Activated CD4-positive, alpha-beta T cell treated with anti-CD3 and anti-CD28 coated beads, Interleukin-2, amount 10 ng/mL, durations not matched to agents 7 days and 5 days (primary cell): ENCODE measurements around the gene SLC6A6. TPM values are rescaled to one million over a fixed set of nuclear protein-coding genes. Genes with fewer than 3 reads are reported as not detected.
A peak's percentile ranks its signal among the peaks of the same experiment; 100 is the strongest.

Source experiments
- CTCF ChIA-PET: fragments of 350-600 bp; sonication (Branson Sonifier 250); formaldehyde crosslinking; loops from one replicate; lab custom pipeline; 2021; ENCODE audit warnings: antibody characterized with exemption; lab: Charles Lee
- POLR2A ChIA-PET: fragments of 350-600 bp; sonication (Branson Sonifier 250); formaldehyde crosslinking; loops from one replicate; lab custom pipeline; 2021; ENCODE audit warnings: antibody characterized with exemption; lab: Charles Lee
- DNase-seq: peaks from one replicate; pipeline ENCODE4 v3.0.0-alpha.2; 2020
- H3K27ac Mint-ChIP-seq: one replicate; pipeline ENCODE4 v1.8.0; 2021; ENCODE audit warnings: mild to moderate bottlenecking, moderate library complexity, mixed read lengths
- H3K27me3 Mint-ChIP-seq: one replicate; pipeline ENCODE4 v1.8.0; 2021; ENCODE audit warnings: mixed read lengths
- H3K36me3 Mint-ChIP-seq: one replicate; pipeline ENCODE4 v1.8.0; 2021; ENCODE audit warnings: low read depth, mixed read lengths
- H3K4me1 Mint-ChIP-seq: one replicate; pipeline ENCODE4 v1.8.0; 2021; ENCODE audit warnings: mixed read lengths
- H3K4me3 Mint-ChIP-seq: one replicate; pipeline ENCODE4 v1.8.0; 2021; ENCODE audit warnings: mild to moderate bottlenecking, moderate library complexity, mixed read lengths
- H3K9me3 Mint-ChIP-seq: one replicate; pipeline ENCODE4 v1.8.0; 2021; ENCODE audit warnings: mixed read lengths
- total RNA-seq, 2 experiments: library from RNA; stranded (reverse); gene quantifications; one replicate each; pipeline ENCODE4 v1.2.3, GENCODE V29; 2021

The SLC6A6 gene
- total RNA-seq, 2 experiments from 2014 or later: 42.0 to 43.1 TPM

DNA sequence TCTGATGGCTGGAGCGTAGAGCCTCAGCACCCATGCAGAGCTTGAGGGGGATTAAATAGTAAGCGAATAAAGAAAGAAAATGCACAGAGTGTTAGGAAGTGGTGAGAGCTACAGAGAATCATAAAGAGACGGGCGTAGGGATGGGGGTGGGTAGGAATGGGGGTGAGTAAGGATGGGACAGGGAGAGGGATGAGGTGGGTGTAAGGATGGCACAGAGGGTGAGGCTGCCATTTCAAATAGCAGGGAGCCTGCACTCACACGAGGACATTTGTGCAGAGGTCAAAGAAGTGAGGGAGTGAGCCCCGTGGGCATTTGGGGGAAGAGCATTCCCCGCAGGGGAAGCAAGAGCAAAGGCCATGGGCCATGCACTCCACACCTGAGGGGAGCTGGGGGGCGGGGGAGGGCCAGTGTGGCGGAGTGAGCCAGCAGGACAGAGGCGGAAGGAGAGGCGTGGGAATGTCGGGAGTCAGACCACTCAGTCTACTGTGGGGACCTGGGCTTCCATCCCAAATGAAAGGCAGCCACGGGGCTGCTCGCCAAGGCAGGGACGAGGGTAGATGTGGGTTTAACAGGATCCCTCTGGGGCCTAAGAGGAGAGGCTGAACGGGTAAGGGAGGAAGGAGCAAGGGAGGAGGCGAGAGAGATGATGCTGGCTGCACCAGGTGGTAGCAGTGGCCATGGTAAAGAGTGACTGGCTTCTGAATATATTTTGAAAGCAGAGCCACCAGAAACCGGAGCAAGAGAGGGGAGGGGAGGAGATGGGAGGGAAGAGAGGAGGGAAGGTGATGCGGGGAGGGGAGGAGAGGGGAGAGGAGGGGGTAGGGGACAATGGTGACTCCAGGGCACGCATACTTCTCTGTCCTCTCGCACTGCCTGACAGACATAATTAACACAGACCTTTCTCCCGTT is 35.2 kb upstream of the SLC6A6 start:
- H3K27me3 Mint-ChIP-seq: no peaks in the 10 kb centered on the region
- CTCF ChIA-PET: interaction anchor here (1.4 kb wide), 1 partner anchor 20 kb away, joined by 3 read pairs; no protein-coding TSS in a partner anchor
- no peak overlapping the region for H3K27ac Mint-ChIP-seq
- H3K4me3 Mint-ChIP-seq: no peak overlapping the region
- H3K9me3 Mint-ChIP-seq: no peaks in the 10 kb centered on the region
- no peaks in the 10 kb centered on the region for H3K36me3 Mint-ChIP-seq
- peaks cover 2% of the 10 kb centered on the region for H3K4me1 Mint-ChIP-seq
- POLR2A ChIA-PET: no interaction called here
- DNase-seq: no peak

DNA sequence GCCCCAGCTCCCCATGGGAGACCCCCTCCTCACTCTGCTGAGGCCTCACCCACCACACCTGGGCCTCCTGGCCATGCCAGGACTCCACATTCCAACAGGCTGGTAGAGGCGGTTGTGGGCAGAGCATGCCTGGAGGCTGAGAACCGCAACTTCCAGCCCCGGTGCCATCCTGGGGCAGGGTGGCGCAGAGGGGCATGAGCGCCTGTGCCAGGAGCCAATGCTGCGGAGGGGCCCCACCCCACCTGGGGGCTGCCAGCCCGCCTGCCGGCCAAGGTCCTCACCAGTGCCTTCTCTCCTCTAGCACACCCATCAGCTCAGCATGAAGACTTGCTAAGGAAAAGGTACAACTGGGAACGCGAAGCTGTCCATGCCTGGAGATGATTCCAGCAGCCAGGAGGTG is 34.3 kb upstream of the SLC6A6 start:
- Mint-ChIP-seq H3K27me3 (peaks cover 2% of the 10 kb centered on the region), H3K36me3 (no peaks in the 10 kb centered on the region), H3K9me3 (no peaks in the 10 kb centered on the region), H3K27ac (no peak overlapping the region), H3K4me1 (peaks cover 2% of the 10 kb centered on the region), H3K4me3 (no peak overlapping the region)
- POLR2A ChIA-PET: no interaction called here
- CTCF ChIA-PET: interaction anchor here (0.6 to 1.5 kb wide), 2 partner anchors 11 to 190 kb away, joined by 3 read pairs; partner anchors contain the start of genes LSM3 and XPC
- no peak for DNase-seq

DNA sequence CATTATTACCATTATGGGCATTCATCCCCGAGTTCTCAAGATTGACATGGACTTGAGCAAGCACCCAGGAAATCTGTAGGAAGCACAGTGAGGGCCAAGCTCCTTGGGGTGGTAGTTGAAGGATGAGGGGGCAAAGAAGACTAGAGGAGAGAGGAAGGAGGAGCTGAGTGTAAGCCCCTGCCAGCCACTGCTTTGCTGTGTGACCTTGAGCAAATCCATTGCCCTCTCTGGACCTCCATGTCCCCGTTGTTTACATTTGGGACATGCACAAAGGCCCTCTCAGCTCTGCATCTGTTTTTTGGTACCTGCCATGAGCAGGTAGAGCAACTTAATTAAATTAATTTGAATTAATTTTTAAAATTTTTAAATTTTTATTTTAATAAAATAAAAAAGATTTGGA is 33.5 kb upstream of the SLC6A6 start:
- DNase-seq: no peak
- H3K4me3 Mint-ChIP-seq: no peak overlapping the region
- H3K27me3 Mint-ChIP-seq: peaks cover 2% of the 10 kb centered on the region
- ChIA-PET POLR2A (no interaction called here), CTCF (interaction anchor here (1.5 to 2.1 kb wide), 2 partner anchors 9 to 12 kb away, joined by 3 to 7 read pairs; no protein-coding TSS in a partner anchor)
- H3K9me3 Mint-ChIP-seq: no peaks in the 10 kb centered on the region
- H3K36me3 Mint-ChIP-seq: no peaks in the 10 kb centered on the region
- no peak overlapping the region for H3K27ac Mint-ChIP-seq
- H3K4me1 Mint-ChIP-seq: peaks cover 2% of the 10 kb centered on the region

DNA sequence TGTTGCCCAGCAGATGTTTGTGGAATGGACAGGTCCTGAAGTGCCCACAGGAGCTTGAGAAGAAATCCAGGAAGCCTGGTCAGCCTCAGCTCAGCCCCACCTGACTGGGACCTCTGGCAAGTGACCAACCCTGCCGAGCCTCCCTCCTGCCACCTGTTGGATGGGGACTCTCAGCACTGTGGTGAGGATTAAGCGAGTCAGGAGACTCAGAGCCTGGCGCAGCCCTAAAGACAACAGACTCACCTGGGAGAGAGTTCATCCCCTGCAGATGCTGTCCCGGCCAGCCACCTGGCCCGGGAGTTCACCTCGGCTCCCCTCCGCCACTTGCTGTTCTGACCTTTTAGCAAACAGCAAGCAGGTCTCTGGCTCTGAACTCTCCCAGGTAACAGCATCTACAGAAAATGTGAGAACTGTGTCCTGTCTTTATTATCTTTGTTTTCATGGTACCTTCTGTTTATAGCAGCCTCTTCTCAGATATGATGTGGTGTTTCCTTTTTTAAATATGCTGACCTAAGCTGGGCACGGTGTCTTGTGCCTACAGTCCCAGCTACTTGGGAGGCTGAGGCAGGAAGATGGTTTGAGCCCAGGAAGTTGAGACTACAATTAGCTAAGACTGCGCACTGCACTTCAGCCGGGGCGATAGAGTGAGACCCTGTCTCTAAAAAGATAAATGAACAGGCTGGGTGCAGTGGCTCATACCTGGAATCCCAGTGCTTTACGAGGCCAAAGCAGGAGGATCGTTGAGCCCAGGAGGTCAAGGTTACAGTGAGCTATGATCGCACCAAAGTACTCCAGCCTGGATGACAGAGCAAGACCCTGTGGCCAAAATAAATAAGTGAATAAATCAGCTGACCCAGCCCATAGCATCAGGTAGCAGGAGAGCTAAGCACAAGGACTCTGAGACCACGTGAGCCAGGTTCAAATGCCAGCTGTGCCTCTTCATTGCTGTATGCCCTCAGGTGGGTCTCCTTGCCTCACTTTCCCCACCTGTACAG is 32.4 kb upstream of the SLC6A6 start:
- POLR2A ChIA-PET: no interaction called here

DNA sequence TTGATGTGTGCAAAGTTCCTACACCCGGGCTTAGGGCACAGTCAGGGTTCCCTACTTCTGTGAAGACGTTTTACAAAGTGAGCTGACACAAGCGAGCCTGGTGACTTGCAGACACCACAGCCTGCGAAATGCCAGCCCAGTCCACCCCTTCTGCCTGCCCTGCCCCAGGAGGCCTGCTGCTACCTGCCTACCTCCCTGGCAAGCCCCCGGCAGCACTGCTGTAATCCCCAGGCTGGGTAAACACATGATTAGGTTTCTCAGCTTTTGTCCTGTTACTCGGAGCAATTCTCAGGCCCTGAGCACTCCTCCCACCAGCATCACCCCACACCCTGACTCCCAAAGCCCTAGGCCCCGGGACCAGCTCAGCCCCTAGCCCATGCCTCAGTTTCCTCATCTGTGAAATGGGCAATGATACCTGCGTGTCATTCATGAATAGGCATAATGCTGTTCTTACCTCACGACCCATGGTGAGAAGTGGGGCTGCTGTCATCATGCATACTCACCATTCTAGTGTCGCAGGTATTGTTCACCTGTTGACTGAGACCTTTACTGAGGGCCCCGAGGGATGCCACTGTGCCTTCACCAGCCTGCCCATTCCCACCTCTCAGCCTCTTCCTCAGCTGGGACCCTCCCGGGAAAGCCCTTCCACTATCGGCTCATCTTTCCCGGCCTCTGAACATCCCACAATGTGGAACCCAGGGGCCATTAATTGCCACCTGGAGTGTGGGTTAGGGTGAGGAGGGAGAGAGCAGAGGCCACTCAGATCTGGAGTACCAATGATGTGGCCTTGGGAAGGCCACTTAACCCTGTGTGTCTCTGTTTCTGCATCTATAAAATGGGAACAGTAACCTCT is 31.5 kb upstream of the SLC6A6 start:
- Mint-ChIP-seq H3K27ac (no peak overlapping the region), H3K9me3 (no peaks in the 10 kb centered on the region), H3K36me3 (no peaks in the 10 kb centered on the region), H3K27me3 (peaks cover 2% of the 10 kb centered on the region), H3K4me3 (no peak overlapping the region), H3K4me1 (peaks cover 5% of the 10 kb centered on the region)
- ChIA-PET POLR2A (interaction anchor here (0.5 kb wide), 1 partner anchor 38 kb away, joined by 4 read pairs; no protein-coding TSS in a partner anchor), CTCF (interaction anchor here (1.0 to 2.1 kb wide), 4 partner anchors 7 to 474 kb away, joined by 3 to 7 read pairs (median 3); no protein-coding TSS in a partner anchor)
- DNase-seq: no peak

More for the DNA sequence above, 32.4 kb upstream of the SLC6A6 start:
- peaks cover 2% of the 10 kb centered on the region for H3K4me1 Mint-ChIP-seq
- no peak overlapping the region for H3K27ac Mint-ChIP-seq
- peaks cover 2% of the 10 kb centered on the region for H3K27me3 Mint-ChIP-seq
- no peak for DNase-seq
- no peak overlapping the region for H3K4me3 Mint-ChIP-seq
- H3K9me3 Mint-ChIP-seq: no peaks in the 10 kb centered on the region
- H3K36me3 Mint-ChIP-seq: no peaks in the 10 kb centered on the region
- CTCF ChIA-PET: interaction anchor here (1.0 to 2.1 kb wide), 3 partner anchors 8 to 473 kb away, joined by 3 to 7 read pairs (median 3); no protein-coding TSS in a partner anchor

DNA sequence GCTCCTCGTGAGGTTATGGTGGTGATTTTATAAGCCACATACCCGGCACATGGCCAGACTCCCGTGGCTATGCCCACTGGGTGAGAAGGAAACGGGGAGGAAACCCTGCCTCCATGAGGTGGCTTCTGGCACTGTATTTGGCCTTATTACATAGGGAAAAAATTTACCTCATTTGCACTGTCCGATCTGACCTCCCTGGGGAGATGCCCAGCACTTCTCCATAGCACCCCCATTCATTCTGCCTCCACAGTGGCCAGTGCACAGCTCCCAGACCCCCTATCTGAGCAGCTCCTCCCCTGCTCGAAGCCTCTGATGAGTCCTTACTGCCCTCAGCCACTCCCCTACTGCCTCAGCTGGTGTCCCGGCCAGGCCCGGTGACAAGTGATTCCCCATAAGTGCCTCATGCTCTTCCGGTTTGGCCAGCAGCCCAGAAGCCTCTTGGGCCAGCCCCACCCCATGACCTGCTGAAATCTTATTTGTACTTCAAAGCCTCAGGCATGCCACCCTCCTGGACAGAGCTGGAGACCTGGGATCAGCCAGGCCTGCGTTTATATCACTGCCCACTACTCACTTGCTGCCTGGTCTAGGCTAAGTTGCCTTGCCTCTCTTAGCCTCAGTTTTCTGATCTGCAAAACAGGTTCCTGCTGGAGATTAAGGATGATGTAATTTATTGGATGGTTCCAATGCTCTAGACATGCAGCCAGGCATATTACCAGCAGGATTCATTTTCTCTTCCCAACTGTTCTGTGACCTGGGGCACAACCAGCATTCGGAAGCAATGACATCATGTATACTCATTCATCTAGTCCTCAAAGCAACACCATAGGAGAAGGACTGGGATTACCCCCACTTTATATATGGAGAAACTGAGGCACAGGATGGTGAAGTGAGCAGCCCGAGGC is 30.6 kb upstream of the SLC6A6 start:
- H3K9me3 Mint-ChIP-seq: no peaks in the 10 kb centered on the region
- CTCF ChIA-PET: interaction anchor here (1.0 to 1.2 kb wide), 2 partner anchors 8 to 10 kb away, joined by 3 read pairs; no protein-coding TSS in a partner anchor
- H3K27me3 Mint-ChIP-seq: peaks cover 2% of the 10 kb centered on the region
- no peak overlapping the region for H3K4me3 Mint-ChIP-seq
- DNase-seq: no peak
- H3K4me1 Mint-ChIP-seq: peaks cover 9% of the 10 kb centered on the region
- H3K27ac Mint-ChIP-seq: no peak overlapping the region
- no peaks in the 10 kb centered on the region for H3K36me3 Mint-ChIP-seq
- POLR2A ChIA-PET: no interaction called here

DNA sequence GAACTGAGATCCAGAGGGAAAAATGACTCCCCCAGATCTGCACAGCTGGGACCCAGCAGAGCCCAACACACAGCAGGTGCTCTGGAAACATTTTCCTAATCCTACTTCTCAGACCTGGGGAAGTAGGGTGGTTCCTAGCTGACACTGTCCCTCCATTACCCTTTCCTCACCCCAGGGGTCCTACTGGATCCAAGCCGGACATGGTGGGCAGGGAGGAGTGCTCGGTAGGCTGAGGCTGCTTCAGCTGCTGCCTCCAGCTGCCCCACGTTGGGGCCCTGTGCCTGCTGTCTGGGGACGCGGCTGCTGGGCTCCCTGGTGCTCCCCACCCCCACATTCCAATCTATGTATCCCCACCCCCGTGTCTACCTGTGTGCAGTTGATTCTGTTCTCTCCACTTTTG is 29.8 kb upstream of the SLC6A6 start:
- no peaks in the 10 kb centered on the region for H3K36me3 Mint-ChIP-seq
- no peak overlapping the region for H3K4me3 Mint-ChIP-seq
- ChIA-PET CTCF (no interaction called here), POLR2A (no interaction called here)
- DNase-seq: no peak
- H3K27ac Mint-ChIP-seq: no peak overlapping the region
- peaks cover 2% of the 10 kb centered on the region for H3K27me3 Mint-ChIP-seq
- peaks cover 5% of the 10 kb centered on the region for H3K9me3 Mint-ChIP-seq
- H3K4me1 Mint-ChIP-seq: peaks cover 17% of the 10 kb centered on the region

DNA sequence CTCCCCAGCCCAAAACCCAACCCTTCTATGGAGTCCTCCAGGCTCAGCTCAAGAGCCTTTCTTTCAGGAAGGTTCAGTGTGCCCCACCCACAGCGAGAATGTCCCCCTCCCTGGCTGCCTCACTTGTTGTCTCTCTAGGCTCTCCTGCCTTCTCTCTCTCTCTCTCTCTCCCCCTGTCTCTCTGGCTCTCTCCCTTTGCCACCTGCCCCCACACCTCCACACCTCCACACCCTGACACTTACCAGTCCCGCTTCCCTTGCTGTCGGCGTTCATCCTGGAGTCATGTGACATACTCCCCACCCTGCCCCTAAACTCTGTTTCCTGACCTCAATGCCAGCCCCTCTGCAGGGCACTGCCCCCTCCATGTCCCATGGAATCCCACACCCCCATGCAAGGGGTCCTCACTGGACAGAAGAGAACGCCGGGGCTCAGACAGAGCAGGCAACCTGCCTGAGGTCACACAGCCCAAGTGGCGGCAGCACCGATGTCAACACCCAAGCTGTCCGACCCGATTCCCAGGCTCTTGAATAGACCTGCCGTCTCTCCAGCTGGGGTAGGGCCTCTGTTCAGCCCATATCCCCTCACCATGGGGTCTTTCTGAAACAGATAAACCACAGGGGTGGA is 28.5 kb upstream of the SLC6A6 start:
- no peaks in the 10 kb centered on the region for H3K36me3 Mint-ChIP-seq
- peak overlapping the region; percentile 19 for H3K27ac Mint-ChIP-seq
- no peak for DNase-seq
- H3K27me3 Mint-ChIP-seq: peaks cover 2% of the 10 kb centered on the region
- no peak overlapping the region for H3K4me3 Mint-ChIP-seq
- H3K9me3 Mint-ChIP-seq: peaks cover 5% of the 10 kb centered on the region
- peaks cover 30% of the 10 kb centered on the region for H3K4me1 Mint-ChIP-seq
- CTCF ChIA-PET: interaction anchor here (0.9 to 1.3 kb wide), 2 partner anchors 14 to 41 kb away, joined by 3 to 6 read pairs; no protein-coding TSS in a partner anchor
- POLR2A ChIA-PET: no interaction called here

DNA sequence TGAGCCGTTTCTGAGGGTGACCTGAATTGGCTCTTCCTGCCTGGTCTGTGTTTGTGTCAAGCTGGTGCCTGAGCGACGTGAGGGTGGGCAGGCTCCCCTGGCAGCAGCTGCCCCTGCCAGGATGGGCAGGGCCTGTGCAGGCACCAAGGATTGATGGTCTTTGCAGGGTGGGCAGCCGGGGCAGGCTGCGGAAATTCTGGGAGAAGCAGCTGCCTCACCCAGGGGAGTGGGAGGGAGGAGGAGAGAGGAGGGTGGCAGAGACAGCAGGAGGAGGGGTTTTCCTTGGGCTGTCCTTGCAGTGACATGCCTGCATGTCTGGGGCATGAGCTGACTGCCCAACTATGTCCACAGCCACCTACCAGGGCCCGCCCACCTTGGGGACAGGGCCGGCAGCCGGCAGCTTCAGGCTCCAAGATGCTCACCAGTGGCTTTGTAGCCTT is 27.9 kb upstream of the SLC6A6 start:
- POLR2A ChIA-PET: no interaction called here
- CTCF ChIA-PET: interaction anchor here (0.9 to 1.3 kb wide), 2 partner anchors 13 to 40 kb away, joined by 3 to 6 read pairs; no protein-coding TSS in a partner anchor
- H3K4me1 Mint-ChIP-seq: peaks cover 30% of the 10 kb centered on the region

DNA sequence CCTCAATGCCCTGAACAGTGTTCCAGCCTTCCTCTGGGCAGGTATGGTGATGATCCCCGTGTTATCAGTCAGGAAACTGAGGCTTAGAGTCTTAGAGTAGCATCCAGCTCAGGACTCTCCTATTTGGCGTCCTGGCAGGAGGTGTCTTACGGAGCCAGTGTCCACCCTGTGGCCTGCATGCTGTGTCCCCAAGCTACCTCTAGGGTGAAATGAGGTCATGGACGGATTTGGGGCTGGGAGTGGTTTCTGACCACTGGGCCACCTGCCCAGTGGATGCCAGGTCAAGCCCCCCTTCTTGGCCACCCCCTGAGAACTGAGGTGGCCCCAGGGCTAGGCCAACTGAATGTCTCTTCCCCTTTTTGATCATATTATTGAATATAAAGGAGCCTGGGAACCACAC is 27.2 kb upstream of the SLC6A6 start:
- peaks cover 27% of the 10 kb centered on the region for H3K4me1 Mint-ChIP-seq
- H3K9me3 Mint-ChIP-seq: peaks cover 5% of the 10 kb centered on the region
- no peak overlapping the region for H3K27ac Mint-ChIP-seq
- no peaks in the 10 kb centered on the region for H3K36me3 Mint-ChIP-seq
- H3K27me3 Mint-ChIP-seq: peaks cover 2% of the 10 kb centered on the region
- DNase-seq: no peak
- POLR2A ChIA-PET: no interaction called here
- H3K4me3 Mint-ChIP-seq: no peak overlapping the region
- CTCF ChIA-PET: interaction anchor here (1.3 kb wide), 1 partner anchor 12 kb away, joined by 6 read pairs; no protein-coding TSS in a partner anchor

More for the DNA sequence above, 27.9 kb upstream of the SLC6A6 start:
- Mint-ChIP-seq H3K27ac (no peak overlapping the region), H3K36me3 (no peaks in the 10 kb centered on the region), H3K4me3 (no peak overlapping the region), H3K9me3 (peaks cover 5% of the 10 kb centered on the region), H3K27me3 (peaks cover 2% of the 10 kb centered on the region)
- no peak for DNase-seq
